A204.1 (cell line): ENCODE data around the gene SCFD2.
A peak's percentile ranks its signal among the peaks of the same experiment; 100 is the strongest.
"Not testable (repeated sequence)": the region's sequence is repeated elsewhere in the genome, so short reads cannot be mapped to it uniquely, and the experiment has no call there.

Experiments
- FAIRE-seq: peaks from 2 replicates; lab custom pipeline; 2012; peaks lifted over from hg19 to GRCh38; lab: Jason Lieb, UNC

Gene SCFD2

DNA sequence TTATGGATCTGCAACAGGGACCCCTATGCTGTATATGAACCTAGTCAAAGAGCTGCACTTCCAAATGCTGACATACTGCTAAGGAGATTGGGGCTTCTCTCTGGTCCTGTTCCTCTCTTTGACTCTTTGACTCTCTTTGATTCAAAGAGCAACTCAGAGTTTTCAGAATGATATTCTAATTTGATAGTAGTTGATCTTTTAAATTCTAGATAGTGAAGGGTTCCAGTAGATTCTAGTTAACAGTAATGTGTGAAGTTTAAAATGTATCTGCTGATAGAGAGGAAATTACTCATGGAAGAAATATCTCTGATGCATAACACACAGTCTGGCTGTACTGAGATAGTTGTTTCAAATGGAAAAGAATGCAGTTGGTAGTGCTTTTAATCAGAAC, 264.7 kb downstream of the SCFD2 start:
- peak; percentile 6 for FAIRE-seq

DNA sequence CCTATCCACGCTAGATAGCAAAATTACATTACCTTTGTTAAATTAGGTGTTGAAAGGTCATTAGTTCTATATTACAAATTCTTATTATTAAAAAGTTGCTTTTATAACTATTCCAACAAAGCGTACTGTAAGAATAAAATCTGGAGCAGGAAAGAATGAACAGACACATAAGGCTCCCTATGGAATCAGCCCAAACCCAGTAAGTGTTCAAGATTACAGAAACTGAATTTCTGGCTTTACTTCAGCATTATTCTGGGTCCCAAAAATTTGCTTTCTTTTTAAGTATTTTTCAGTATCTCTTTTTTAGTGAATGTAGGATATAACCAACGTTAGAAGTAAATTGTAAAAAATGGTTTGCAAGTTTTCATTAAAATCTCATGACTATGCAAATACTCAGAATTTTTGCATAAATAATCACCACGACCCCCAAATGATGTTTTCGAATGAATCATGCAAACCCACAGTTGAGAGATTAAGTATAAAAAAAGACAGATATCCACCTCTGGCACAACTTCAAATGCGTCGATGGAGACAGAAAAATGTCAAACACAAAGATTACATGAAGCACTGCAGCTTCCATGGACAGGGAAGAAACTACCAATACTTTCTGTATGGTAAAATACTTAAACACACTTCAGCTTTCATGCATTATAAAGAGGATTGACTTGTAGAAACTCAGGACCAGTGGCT, 265.2 kb downstream of the SCFD2 start:
- no peak for FAIRE-seq

DNA sequence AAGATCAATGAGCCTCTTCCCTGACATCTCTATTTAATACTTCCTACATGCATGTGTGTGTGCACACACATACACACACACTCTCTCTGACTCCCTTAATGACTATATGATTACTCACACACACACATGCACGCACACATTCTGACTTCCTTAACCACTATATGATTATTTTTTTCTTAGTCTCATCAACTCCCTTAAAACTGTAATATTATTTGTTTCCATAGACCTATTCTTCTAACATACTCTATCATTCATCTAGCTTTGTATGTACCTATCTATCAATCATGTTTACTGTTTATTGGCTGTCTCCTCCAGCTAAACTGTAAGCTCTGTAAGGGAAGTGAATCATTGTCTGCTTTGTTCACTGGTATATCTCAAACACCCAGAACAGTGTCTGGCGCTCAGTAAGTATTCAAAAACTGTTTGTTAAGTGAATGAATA, 267.2 kb downstream of the SCFD2 start:
- no peak for FAIRE-seq

DNA sequence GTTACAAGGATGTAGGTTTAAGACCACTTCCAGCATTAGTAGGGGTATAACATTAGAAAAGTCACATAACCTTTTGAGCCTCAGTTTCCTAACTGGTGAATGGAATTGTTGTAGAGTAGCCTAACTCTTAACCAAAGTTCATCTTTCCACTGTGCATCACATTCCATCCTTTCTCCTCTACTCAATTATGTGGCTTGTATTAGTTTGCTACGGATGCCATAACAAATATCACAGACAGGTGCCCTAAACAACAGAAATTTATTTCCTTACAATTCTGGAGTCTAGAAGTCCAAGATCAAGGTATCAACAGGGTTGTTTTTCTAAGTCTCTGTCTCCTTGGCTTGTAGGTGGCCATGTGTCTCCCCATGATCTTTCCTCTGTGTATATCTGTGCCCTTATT, 271.8 kb downstream of the SCFD2 start:
- no peak for FAIRE-seq

DNA sequence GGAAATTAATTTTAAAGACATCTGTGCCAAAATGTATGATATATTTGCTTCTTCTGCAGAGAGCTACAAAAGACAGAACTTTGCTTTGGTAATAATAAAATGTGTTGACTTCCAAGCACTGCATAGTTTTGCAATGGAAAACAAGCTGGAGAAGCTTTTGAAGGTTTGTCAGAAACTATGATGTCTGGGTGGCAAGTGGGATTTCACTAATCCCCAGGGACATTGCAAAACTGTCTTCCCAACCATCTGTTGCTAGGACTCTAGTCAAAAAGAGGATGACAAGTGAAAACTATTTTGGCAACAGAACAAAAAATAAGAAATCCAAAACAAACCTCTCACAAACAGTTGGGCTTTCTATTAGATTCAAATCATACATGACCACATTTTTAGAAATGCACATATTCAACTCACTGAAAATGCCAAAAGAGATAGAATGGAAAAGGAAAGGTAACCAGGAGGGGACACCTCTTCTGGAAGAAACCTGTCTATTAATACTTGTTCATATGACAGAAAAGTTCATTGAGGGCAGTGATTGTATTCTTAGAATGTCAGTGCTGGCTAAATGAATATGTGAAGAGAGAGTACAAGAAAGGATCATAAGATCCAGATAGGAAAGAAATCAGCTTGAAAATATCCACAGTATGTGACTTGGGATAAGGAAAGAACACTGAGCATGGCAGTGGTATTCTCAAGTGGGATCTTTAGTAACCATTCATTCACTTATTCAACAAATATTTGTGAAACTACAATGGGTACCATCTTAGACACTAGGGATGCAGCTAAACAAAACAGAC, 275.7 kb downstream of the SCFD2 start:
- FAIRE-seq = no peak

DNA sequence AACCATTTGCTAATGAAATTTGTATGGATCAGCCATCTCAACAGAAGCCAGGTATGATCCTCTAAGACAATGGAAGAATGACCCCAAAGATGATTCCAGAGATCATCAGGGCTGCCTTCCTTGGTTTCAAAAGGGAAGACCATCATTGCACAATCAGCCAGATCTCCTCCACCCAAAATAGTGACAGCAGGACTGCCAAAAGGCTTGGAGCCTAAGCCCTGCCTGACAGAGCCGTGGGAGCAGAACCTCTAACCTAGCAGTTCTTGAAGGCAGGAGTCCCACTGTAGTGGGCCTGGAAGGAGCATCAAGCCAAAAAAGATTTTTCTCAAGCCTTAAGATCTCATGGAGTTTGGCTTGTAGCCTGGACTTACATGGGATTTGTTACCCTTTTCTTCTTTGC, 277.7 kb downstream of the SCFD2 start:
- FAIRE-seq = no peak

DNA sequence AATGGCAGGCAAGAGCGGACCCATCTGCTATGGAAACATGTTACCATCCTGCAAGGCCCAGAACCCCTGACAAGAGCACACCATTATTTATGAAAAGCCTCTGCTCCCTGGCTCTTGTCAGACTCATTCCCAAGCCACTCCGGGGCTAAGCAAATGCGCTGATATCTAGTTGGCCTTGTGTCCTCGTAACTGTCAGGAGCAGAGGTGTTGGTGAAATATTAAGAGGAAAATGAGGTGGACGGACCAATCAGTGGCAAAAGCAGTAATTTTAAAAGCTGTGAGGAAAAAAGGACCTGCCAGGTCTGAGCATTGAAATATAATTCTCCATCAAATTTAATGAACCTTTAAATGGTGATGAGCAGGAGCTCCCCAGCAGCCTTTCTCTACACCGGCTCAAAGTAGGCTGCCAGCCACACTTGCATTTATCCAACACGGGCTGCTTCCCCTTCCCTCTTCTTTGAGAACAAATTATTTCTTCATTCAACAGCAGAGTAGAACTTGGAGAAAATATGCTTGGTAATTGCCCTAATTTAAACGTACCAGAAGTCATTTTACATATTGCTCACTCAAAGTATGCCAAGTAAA, 289.4 kb downstream of the SCFD2 start:
- FAIRE-seq = no peak

DNA sequence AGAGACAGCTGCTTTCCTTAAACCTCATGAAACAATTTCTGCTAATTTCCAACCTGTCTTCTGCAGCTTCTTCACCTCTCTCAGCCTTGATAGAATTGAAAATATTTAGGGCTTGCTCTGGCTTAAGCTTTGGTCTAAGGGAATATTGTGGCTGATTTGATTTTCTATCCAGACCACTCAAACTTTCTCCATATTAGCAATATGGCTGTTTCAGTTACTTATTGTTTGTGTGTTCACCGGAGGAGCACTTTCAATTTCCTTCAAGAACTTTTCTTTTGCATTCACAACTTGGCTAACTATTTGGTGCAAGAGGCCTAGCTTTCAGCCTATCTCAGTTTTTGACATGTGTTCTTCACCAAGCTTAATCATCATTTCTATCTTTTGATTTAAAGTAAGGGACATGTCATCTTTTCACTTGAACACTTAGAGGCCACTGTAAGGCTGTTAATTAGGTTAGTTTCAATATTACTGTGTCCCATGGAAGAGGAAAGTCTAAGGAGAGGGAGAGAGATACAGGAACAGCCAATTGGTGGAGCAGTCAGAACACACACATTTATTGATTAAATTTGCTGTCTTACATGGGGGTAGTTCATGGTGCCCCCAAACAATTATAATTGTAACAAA, 290.6 kb downstream of the SCFD2 start:
- FAIRE-seq = no peak

DNA sequence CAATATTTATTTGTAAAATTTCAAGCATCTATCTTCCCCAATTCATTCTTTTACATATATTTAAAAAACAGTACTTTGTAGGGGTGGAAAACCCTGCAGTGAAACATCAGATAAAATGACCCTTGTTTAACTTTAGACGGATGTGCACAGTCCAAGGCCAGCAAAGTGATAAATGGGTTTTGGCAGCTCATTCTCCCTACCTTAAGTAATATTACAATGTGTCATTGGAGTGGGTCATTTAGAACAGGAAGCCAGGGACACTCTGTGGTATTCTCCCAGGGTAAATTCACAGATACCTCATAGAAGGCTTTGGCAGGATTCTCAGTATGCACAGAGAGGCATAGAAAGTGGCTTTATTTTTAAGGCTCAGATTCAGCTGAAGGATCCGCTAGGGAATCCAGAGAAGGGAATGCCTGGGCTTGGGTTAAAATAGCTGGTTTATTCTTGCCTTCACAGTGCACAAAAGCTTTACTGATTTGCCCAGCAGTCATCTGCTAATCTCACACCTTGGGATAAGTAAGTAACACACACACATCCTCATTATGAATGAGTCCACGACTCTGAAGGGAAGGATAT, 297.0 kb downstream of the SCFD2 start:
- FAIRE-seq = no peak

DNA sequence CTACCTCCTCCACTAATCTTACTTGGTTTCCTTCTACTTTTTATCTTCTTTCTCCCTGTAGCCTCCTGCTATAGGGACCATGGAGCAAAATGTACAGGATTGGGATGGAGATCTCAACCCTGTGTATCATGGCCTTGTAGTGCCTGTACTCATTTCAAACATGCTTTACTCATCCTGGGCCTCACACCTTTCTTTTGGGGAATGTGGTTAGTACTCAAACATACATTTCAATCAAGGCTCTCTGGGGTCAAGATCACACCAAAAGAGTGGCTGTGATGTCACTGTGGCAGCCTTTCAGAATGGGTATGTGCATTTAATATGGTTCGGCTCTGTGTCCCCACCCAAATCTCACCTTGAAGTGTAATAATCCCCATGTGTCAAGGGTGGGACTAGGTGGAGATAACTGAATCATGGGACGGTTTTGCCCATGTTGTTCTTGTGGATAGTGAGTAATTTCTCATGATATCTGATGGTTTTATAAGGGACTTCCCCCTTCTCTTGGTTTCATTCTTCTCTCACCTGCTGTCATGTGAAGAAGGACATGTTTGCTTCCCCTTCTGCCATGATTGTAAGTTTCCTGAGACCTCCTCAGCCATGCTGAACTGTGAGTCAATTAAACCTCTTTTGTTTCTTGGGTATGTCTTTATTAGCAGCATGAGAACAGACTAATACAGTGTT, 298.6 kb downstream of the SCFD2 start:
- no peak for FAIRE-seq

DNA sequence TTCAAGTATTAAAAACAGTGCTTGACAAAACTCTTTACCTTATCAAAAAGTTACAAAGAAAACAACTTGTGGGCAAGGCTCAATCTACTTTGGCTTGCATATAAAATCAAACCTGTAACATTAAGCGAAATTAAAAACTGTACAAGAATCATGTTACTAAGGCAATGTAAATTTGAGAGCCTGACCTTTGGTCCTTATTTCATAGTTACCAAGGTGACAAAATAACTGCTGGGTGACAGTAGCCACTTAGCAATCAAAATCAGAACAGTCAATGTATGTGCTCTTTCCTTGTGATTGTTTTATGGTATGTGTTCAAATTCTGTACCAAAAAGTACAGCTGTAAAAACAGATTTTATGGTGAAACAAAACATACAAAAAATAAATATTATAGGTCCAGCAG, 299.7 kb downstream of the SCFD2 start:
- FAIRE-seq = no peak

DNA sequence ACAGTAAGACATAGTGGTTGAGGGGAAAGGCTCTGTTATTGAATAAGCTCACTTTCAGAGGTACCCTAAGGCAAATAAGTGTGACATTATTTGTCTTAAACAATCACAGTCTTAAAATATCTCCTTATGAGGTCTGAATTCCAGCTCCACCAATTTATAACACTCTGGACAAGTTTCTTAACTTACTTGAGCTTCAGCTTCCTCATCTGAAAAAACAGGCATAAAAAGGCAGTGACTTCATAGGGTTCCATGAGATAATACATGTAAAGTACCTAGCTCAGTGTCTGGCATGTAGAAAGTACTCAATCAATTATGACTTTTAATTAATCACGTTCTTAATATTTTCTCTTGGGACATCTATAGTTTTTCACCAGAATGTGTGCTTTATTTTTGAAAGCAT, 301.3 kb downstream of the SCFD2 start:
- no peak for FAIRE-seq

DNA sequence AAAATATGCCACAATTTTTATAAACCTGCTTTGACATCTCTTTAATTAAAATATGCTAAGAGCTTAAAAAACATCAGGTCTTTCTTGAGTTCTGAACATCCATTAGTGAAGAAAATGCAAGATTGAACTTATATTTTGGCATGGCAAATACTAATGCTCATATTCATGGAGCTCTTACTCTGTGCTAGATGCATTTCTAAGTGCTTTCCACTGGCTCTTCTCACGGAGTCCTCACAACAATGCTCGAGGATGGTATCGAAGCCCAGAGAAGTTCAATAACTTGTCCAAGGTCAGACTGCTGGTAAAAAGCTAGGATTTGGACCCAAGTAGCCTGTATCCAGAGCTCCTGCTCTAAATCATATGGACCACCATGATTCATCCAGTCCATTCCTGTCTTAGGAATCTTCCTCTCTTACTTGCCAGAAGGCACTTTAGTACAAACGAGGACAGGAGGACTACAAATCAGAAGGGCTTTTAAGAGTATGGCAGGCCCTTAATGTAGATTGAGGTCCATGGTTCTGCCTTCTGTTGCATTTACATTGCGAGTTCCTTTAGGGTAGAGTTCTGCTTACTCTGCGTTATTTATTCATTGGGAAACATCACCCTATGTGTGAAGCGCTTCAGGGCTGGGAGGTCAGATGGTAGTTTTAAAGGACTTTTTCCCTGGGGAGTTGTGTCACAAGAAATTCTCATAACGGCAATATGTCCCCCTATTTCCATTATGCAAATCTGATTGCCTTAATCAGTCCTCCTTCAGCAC, 304.6 kb downstream of the SCFD2 start:
- FAIRE-seq = no peak

DNA sequence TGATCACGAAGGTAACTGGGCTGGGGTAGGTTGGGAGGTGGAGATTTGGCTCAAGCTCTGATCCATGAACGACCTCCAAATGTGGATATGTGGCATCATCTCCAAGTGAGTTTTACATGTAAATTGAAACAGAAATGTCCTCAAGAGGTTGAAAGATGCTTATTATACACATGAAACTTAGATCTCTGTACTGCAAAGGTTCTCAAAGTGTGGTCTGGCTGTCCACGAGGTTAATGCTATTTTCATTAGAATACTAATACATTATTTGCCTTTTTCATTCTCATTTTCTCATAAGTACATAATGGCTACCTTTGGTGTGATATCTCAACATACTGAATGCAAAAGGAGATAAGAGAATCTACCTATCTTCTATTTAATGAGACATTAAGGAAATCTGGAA, 305.6 kb downstream of the SCFD2 start:
- FAIRE-seq = no peak

DNA sequence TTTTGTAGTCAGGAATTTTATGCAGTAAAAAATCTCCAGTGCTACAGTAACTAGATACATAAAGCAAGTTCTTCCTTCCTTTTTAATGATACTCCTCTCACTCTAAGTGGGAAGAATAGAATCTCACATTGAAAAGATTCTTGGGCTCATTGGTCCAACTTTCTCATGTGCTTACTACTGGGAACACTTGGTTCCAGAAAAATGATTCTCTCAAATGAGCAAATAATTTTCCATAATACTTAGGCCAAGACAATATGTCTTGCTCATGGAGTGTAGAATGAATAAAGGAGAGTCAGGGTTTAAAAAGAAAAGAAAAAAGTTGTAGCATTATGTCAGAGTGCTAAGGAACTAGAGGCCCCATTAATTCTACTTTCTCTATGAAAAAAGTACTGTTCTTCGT, 306.0 kb downstream of the SCFD2 start:
- no peak for FAIRE-seq

DNA sequence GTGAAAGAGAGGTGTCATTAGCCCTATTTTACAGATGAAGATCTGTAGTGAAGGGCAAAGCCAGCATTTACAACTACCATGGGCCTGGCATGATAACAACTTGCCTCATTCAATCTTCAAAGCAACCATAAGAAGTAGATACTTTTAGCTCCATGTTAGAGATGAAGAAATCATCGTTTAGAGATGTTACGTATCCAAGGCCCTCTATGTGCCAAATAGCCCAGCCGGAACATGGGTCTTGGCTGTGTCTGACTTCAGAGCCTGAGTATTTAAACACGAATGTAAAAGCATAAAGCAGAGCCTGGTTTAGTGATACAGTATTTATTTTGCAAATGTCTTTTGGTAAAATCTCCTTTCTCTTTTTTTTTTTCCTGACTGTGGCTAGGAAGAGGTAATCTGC, 306.6 kb downstream of the SCFD2 start:
- FAIRE-seq = no peak

DNA sequence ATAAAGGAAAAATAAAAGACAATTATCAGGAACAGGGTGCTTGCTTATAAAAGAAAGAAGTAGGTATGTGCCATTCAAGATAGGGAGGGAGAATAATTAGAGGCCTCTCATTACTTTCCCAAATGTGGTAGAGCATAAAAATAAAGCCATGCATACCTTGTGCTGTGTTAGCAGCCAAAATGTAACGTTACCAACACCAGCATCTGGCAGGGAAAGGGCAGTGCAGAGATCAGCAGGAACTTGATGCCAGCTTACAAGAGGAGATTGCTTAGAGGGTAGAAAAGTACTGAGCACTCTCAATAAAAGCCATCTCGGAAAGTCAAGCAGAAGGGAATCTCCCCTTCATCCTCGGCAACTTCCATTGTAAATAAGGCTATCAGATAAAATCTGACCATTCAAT, 308.2 kb downstream of the SCFD2 start:
- FAIRE-seq = no peak

DNA sequence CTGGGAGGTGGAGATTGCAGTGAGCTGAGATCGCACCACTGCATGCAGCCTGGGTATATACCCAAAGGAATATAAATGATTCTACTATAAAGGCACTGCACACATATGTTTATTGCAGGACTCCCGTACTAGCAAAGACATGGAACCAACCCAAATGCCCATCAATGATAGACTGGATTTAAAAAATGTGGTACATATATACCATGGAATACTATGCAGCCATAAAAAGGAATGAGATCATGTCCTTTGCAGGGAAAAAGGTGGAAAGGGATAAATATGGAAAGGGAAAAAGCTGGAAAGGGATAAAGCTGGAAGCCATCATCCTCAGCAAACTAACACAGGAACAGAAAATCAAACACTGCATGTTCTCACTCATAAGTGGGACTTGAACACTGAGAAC, 308.8 kb downstream of the SCFD2 start:
- FAIRE-seq = not testable (repeated sequence)

DNA sequence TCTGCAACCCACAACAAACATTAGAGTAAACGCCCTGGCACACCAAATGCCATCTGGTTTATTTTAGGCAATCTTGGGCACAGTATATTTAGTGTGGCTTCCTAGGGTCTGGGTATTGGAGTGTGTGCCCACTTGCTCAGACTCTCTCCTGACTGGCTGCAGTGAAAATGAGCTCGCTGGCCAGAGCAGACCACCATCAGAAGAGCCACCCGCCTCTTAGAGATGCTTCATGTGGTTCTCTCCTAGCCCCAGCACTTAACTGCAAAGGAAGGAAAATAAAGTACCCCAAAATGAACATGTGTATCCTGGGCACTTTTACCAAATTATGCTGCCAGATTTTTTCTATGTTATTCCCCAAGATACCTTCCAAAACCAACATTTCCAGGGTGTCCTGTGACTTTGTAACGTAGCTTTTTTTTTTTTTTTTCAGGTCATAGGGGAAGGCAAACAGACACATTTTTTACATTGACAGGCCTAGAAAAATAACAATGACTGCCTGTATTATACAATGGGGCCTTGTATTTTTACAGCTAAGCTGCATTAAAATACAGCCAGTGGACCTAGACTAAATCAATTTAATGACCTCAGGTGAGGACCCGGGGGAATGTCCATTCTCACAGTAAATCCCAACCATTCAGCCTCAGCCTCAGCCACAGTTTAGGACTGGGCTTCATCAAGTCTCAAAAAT, 310.0 kb downstream of the SCFD2 start:
- FAIRE-seq = no peak

DNA sequence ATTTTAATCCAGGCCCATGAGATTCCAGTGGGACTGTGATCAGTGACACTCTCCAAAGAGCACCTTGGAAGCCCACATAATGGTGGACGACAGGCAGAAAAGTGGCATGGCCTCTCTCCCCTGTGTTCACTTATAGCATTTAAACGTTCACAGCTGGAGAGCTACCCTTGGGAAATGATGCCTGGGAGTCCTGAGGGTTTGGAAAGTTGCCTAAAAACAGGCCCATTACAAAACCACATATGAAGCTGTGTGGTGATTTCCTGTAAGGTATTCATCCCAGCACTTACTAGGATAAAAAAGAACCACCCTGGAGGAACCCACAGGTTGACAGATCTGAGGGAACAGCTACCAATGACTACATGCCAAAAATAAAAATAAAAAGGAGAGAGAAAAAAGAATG, 310.6 kb downstream of the SCFD2 start:
- FAIRE-seq = no peak

DNA sequence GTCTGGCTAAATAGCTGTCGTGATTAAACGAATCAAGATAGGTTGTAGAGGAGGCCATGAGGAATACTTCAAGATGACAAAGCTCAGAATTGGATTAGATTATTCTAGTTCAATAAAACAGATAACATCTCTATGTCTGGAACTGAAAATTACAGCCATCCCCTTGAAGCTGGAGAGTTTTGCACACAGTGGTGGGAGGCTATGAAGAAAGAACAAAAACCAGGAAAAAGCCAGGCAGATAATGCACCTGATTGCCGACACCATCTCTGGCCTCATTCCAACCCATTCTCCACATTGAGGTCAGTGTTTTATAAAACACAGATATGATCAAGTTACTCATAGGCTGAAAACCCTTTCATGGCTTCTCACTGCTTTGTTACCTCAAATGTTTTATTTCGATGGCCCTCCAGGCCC, 315.5 kb downstream of the SCFD2 start:
- no peak for FAIRE-seq
